HepG2 (cell line): ENCODE measurements around the gene MRPL20. TPM values are rescaled to one million over a fixed set of nuclear protein-coding genes. Genes with fewer than 3 reads are reported as not detected.

Experiments used
- CC2D1A ChIP-seq: sonication (generic); formaldehyde crosslinking; IDR thresholded peaks from 2 replicates; pipeline ENCODE4 v1.8.1; 2023; ENCODE audit warnings: mild to moderate bottlenecking, missing genetic modification reagents
- DR1 ChIP-seq: sonication (generic); formaldehyde crosslinking; IDR thresholded peaks from 2 replicates; pipeline ENCODE4 v1.8.0; 2021; ENCODE audit warnings: mild to moderate bottlenecking, missing genetic modification reagents, inconsistent platforms
- ELF3 ChIP-seq: IDR thresholded peaks from 2 replicates; pipeline ENCODE4 v1.6.1; 2016; ENCODE audit warnings: missing genetic modification reagents, missing compliant biosample characterization
- FOXC1 ChIP-seq: sonication (generic); formaldehyde crosslinking; IDR thresholded peaks from 2 replicates; pipeline ENCODE4 v1.8.0; 2022; ENCODE audit warnings: mild to moderate bottlenecking, missing genetic modification reagents, borderline replicate concordance
- KLF12 ChIP-seq: sonication (generic); formaldehyde crosslinking; IDR thresholded peaks from 2 replicates; pipeline ENCODE4 v1.4.0; 2020; ENCODE audit warnings: missing genetic modification reagents, borderline replicate concordance
- NAIF1 ChIP-seq: sonication (generic); formaldehyde crosslinking; IDR thresholded peaks from 2 replicates; pipeline ENCODE4 v1.5.0; 2020; ENCODE audit warnings: mild to moderate bottlenecking, missing genetic modification reagents, borderline replicate concordance
- PTBP1 ChIP-seq: fragments of 200-400 bp; formaldehyde crosslinking; IDR thresholded peaks from 2 replicates; pipeline ENCODE4 v1.6.1; 2018; ENCODE audit warnings: low read length, low read depth; ENCODE audit not compliant: poor library complexity, severe bottlenecking
- SIN3B ChIP-seq: fragments of 150-350 bp; IDR thresholded peaks from 2 replicates; pipeline ENCODE4 v1.6.1; 2014; ENCODE audit warnings: low read length
- TP53 ChIP-seq: sonication (generic); formaldehyde crosslinking; conservative IDR thresholded peaks from 2 replicates; pipeline ENCODE4 v1.4.0; 2020; ENCODE audit warnings: missing genetic modification reagents
- ZKSCAN5 ChIP-seq: sonication (generic); formaldehyde crosslinking; IDR thresholded peaks from 2 replicates; pipeline ENCODE4 v1.5.1; 2020; ENCODE audit warnings: mild to moderate bottlenecking, missing genetic modification reagents
- ZMYM4 ChIP-seq: sonication (generic); formaldehyde crosslinking; IDR thresholded peaks from 2 replicates; pipeline ENCODE4 v1.8.1; 2023; ENCODE audit warnings: mild to moderate bottlenecking, missing genetic modification reagents
- ZNF207 ChIP-seq: fragments of 450-650 bp; IDR thresholded peaks from 2 replicates; pipeline ENCODE4 v1.6.1; 2016; ENCODE audit warnings: antibody characterized with exemption, borderline replicate concordance
- ZNF274 ChIP-seq: sonication (generic); formaldehyde crosslinking; IDR thresholded peaks from 2 replicates; pipeline ENCODE4 v1.5.1; 2020; ENCODE audit warnings: mild to moderate bottlenecking, missing genetic modification reagents
- ZNF432 ChIP-seq: sonication (generic); formaldehyde crosslinking; IDR thresholded peaks from 2 replicates; pipeline ENCODE4 v1.5.0; 2020; ENCODE audit warnings: missing genetic modification reagents, mild to moderate bottlenecking, borderline replicate concordance
- ZNF75D ChIP-seq: sonication (generic); formaldehyde crosslinking; IDR thresholded peaks from 2 replicates; pipeline ENCODE4 v1.8.1; 2023; ENCODE audit warnings: missing genetic modification reagents, mild to moderate bottlenecking, borderline replicate concordance
- ZNF781 ChIP-seq: sonication (generic); formaldehyde crosslinking; IDR thresholded peaks from 2 replicates; pipeline ENCODE4 v1.5.1; 2020; ENCODE audit warnings: borderline replicate concordance, mild to moderate bottlenecking, missing genetic modification reagents; ENCODE audit errors: not compliant biosample characterization
- ZNF841 ChIP-seq: sonication (generic); formaldehyde crosslinking; IDR thresholded peaks from 2 replicates; pipeline ENCODE4 v1.8.1; 2023; ENCODE audit warnings: missing genetic modification reagents, borderline replicate concordance
- polyA plus RNA-seq, 8 experiments: library from polyadenylated mRNA; depleted of rRNA in 3 of 8; stranded (reverse) in 7 of 8; unstranded in 1 of 8; fragments of >200 nt; fragmentation: Illumina TruSeq in 4 of 8; extraction: Trizol in 4 of 8; gene quantifications; 2 replicates each; pipeline versions ENCODE4 v1.2.1 to v1.2.3, GENCODE V29; 2011 to 2016; ENCODE audit warnings: low read depth in 4 of 8, missing spikeins in 1 of 8, mixed read lengths in 1 of 8; ENCODE audit not compliant: insufficient read depth in 1 of 8
- total RNA-seq, 5 experiments: library from RNA; depleted of rRNA; stranded (reverse); fragments of >200 nt; fragmentation: Illumina TruSeq; extraction: Trizol; gene quantifications; 2 replicates each; pipeline ENCODE4 v1.2.3, GENCODE V29; 2016; ENCODE audit warnings: low read depth in 1 of 5
- TF ChIP-seq, protein P1 (sequence below): sonication (generic); formaldehyde crosslinking; IDR thresholded peaks from 2 replicates; pipeline ENCODE4 v1.5.0; 2020; ENCODE audit warnings: missing genetic modification reagents
- TF ChIP-seq, protein P2 (sequence below): sonication (generic); formaldehyde crosslinking; conservative IDR thresholded peaks from 2 replicates; pipeline ENCODE4 v1.5.0; 2020; ENCODE audit warnings: missing genetic modification reagents
- TF ChIP-seq, protein P3 (sequence below): sonication (generic); formaldehyde crosslinking; IDR thresholded peaks from 2 replicates; pipeline ENCODE4 v1.8.0; 2023; ENCODE audit warnings: mild to moderate bottlenecking, missing genetic modification reagents
- TF ChIP-seq, protein P4 (sequence below): sonication (generic); formaldehyde crosslinking; conservative IDR thresholded peaks from 2 replicates; pipeline ENCODE4 v1.4.0; 2020; ENCODE audit warnings: missing genetic modification reagents
- TF ChIP-seq, protein P5 (sequence below): IDR thresholded peaks from 2 replicates; pipeline ENCODE4 v1.6.1; 2018; ENCODE audit warnings: missing genetic modification reagents
- TF ChIP-seq, protein P6 (sequence below): sonication (generic); formaldehyde crosslinking; IDR thresholded peaks from 2 replicates; pipeline ENCODE4 v1.4.0; 2020; ENCODE audit warnings: missing genetic modification reagents

The MRPL20 gene
- total and polyA plus RNA-seq, 2 of the 13 experiments (the other 11 are each of a cell fraction or from before 2014, with no cell fraction given), result 59.2 to 127 TPM

DNA sequence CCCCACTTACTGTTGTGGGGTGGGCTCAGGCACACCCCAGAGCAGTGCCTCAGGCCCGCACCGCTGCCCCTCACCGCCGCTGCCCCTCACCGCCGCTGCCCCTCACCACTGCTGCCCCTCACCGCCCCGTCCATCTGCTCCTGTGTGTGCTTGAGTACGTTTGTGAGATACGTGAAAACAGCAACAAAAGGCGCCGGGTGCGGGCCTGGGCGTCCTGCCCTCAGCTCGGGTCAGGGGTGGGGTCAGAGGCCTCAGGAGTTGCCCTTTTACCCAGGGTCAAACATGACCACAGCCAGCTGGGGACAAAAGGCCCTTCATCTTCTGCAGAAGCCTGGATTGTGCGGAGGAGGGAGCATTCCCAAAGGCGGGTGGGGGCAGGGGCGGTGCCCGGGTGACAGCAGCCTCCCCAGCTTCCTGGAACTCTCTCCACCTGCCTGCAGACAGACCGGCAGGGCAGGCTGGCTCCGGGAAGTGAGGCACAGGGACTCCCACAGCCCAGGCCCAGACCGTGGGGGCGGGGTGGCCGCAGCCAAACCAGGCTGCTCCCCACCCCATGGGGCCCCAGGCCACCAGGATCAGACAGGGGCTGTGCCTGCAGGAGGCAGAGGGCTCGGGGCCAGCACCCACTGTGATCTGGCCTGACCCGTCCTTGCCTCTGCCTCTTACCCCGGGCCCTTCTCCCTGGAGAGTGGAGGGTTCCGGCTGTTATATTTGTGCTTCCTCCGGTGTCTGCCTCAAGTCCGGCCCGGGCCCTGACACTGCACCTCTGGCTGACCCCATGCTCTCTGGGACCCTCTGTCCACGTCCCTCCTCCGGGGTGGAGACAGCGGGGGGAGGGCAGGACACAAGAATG, 26.1 kb upstream of the MRPL20 start (continued):
- TF ChIP-seq ZNF75D (no peak), ELF3 (CRISPR knock-in tag) (peak; percentile 96), ZKSCAN5 (CRISPR knock-in tag) (no peak), NAIF1 (CRISPR knock-in tag) (peak; percentile 92), PTBP1 (peak; percentile 20), KLF12 (peak; percentile 73; the same call in 1 of the 2 replicates), ZNF841 (no peak), CC2D1A (CRISPR knock-in tag) (no peak), SIN3B (no peak), ZMYM4 (CRISPR knock-in tag) (peak; percentile 54; the same call in 1 of the 2 replicates), TP53 (CRISPR knock-in tag) (no peak; the same call in 1 of the 2 replicates), ZNF432 (CRISPR knock-in tag) (0 out of 2 replicates have a peak, but pooled peaks have one; percentile 64), ZNF207 (no peak), ZNF274 (CRISPR knock-in tag) (peak; percentile 68; the same call in 1 of the 2 replicates), ZNF781 (CRISPR knock-in tag) (no peak), DR1 (no peak; the same call in 1 of the 2 replicates), FOXC1 (CRISPR knock-in tag) (no peak)
- TF ChIP-seq, protein P1, sequence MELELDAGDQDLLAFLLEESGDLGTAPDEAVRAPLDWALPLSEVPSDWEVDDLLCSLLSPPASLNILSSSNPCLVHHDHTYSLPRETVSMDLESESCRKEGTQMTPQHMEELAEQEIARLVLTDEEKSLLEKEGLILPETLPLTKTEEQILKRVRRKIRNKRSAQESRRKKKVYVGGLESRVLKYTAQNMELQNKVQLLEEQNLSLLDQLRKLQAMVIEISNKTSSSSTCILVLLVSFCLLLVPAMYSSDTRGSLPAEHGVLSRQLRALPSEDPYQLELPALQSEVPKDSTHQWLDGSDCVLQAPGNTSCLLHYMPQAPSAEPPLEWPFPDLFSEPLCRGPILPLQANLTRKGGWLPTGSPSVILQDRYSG, result 0 out of 2 replicates have a peak, but pooled peaks have one; percentile 22
- TF ChIP-seq, protein P2, sequence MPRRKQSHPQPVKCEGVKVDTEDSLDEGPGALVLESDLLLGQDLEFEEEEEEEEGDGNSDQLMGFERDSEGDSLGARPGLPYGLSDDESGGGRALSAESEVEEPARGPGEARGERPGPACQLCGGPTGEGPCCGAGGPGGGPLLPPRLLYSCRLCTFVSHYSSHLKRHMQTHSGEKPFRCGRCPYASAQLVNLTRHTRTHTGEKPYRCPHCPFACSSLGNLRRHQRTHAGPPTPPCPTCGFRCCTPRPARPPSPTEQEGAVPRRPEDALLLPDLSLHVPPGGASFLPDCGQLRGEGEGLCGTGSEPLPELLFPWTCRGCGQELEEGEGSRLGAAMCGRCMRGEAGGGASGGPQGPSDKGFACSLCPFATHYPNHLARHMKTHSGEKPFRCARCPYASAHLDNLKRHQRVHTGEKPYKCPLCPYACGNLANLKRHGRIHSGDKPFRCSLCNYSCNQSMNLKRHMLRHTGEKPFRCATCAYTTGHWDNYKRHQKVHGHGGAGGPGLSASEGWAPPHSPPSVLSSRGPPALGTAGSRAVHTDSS (CRISPR knock-in tag), result no peak
- TF ChIP-seq, protein P3, sequence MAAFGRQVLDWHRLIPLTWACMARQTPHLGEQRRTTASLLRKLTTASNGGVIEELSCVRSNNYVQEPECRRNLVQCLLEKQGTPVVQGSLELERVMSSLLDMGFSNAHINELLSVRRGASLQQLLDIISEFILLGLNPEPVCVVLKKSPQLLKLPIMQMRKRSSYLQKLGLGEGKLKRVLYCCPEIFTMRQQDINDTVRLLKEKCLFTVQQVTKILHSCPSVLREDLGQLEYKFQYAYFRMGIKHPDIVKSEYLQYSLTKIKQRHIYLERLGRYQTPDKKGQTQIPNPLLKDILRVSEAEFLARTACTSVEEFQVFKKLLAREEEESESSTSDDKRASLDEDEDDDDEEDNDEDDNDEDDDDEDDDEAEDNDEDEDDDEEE, result peak; percentile 85; the same call in 1 of the 2 replicates
- TF ChIP-seq, protein P4, sequence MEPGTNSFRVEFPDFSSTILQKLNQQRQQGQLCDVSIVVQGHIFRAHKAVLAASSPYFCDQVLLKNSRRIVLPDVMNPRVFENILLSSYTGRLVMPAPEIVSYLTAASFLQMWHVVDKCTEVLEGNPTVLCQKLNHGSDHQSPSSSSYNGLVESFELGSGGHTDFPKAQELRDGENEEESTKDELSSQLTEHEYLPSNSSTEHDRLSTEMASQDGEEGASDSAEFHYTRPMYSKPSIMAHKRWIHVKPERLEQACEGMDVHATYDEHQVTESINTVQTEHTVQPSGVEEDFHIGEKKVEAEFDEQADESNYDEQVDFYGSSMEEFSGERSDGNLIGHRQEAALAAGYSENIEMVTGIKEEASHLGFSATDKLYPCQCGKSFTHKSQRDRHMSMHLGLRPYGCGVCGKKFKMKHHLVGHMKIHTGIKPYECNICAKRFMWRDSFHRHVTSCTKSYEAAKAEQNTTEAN, result peak; percentile 63; the same call in 1 of the 2 replicates
- TF ChIP-seq, protein P5, sequence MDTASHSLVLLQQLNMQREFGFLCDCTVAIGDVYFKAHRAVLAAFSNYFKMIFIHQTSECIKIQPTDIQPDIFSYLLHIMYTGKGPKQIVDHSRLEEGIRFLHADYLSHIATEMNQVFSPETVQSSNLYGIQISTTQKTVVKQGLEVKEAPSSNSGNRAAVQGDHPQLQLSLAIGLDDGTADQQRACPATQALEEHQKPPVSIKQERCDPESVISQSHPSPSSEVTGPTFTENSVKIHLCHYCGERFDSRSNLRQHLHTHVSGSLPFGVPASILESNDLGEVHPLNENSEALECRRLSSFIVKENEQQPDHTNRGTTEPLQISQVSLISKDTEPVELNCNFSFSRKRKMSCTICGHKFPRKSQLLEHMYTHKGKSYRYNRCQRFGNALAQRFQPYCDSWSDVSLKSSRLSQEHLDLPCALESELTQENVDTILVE (CRISPR knock-in tag), result peak; percentile 78; the same call in 1 of the 2 replicates
- TF ChIP-seq, protein P6, sequence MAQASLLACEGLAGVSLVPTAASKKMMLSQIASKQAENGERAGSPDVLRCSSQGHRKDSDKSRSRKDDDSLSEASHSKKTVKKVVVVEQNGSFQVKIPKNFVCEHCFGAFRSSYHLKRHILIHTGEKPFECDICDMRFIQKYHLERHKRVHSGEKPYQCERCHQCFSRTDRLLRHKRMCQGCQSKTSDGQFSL (CRISPR knock-in tag), result no peak
